B cell (primary cell): ENCODE data around the gene BPIFB6. TPM values are rescaled to one million over a fixed set of nuclear protein-coding genes. Genes with fewer than 3 reads are reported as not detected.

ENCODE experiments used
- ATAC-seq: fragments of 200-7000 bp; cut with Tn5 transposase; one replicate; pipeline ENCODE4 v1.10.0; 2021; ENCODE audit warnings: low read depth, mild to moderate bottlenecking, moderate number of reproducible peaks, moderate library complexity
- CTCF ChIA-PET: fragments of 350-600 bp; sonication (Branson Sonifier 250); formaldehyde crosslinking; loops from one replicate; lab custom pipeline; 2021; ENCODE audit warnings: antibody characterized with exemption, inconsistent platforms; lab: Charles Lee
- POLR2A ChIA-PET: fragments of 350-600 bp; sonication (Branson Sonifier 250); formaldehyde crosslinking; loops from one replicate; lab custom pipeline; 2021; ENCODE audit warnings: antibody characterized with exemption; lab: Charles Lee
- DNase-seq: peaks from one replicate; pipeline ENCODE4 v3.0.0; 2013
- H2AFZ ChIP-seq: 2 replicates; pipeline ENCODE4 v1.6.1; 2012; ENCODE audit warnings: mild to moderate bottlenecking, low read depth, low read length; ENCODE audit not compliant: insufficient read depth, poor library complexity, severe bottlenecking
- H3K27ac ChIP-seq, 2 donors: 1 replicate in 1 of 2; 2 replicates in 1 of 2; pipeline ENCODE4 v1.5.1; 2012 to 2013; ENCODE audit warnings: low read length in 2 of 2, mild to moderate bottlenecking in 2 of 2, moderate library complexity in 1 of 2
- H3K27me3 ChIP-seq, 4 experiments: fragments of 200-600 bp in 1 of 4; sonication (generic) in 1 of 4; replicated peaks in 1 of 4; 1 replicate in 2 of 4; 2 replicates in 2 of 4; pipeline versions ENCODE4 v1.6.1 to v1.7.0; 2013 to 2016; ENCODE audit warnings: low read length in 3 of 4, mild to moderate bottlenecking in 2 of 4, mixed read lengths in 1 of 4, moderate library complexity in 1 of 4; ENCODE audit not compliant: insufficient read depth in 4 of 4, control insufficient read depth in 3 of 4; ENCODE audit errors: control extremely low read depth in 1 of 4
- H3K36me3 ChIP-seq, 2 experiments: replicated peaks in 1 of 2; 1 replicate in 1 of 2; 2 replicates in 1 of 2; pipeline versions ENCODE4 v1.6.1 to v1.7.1; 2013; ENCODE audit warnings: low read length in 1 of 2; ENCODE audit not compliant: insufficient read depth in 2 of 2, control insufficient read depth in 1 of 2; ENCODE audit errors: control extremely low read depth in 1 of 2, extremely low read depth in 1 of 2
- H3K4me1 ChIP-seq, 2 donors: fragments of 200-600 bp in 1 of 2; sonication (generic) in 1 of 2; 1 replicate in 1 of 2; 2 replicates in 1 of 2; pipeline versions ENCODE4 v1.5.1 to v1.6.1; 2013 to 2017; ENCODE audit warnings: low read length in 2 of 2; ENCODE audit not compliant: control insufficient read depth in 2 of 2, insufficient read depth in 2 of 2
- H3K4me2 ChIP-seq: replicated peaks from 2 replicates; pipeline ENCODE3; 2012; ENCODE audit warnings: mild to moderate bottlenecking, low read depth, low read length; ENCODE audit not compliant: poor library complexity, severe bottlenecking
- H3K4me3 ChIP-seq, 5 experiments: fragments of 200-600 bp in 1 of 5; sonication (generic) in 1 of 5; 1 replicate in 3 of 5; 2 replicates in 2 of 5; pipeline versions ENCODE4 v1.5.1 to v1.7.0; 2011 to 2016; ENCODE audit warnings: low read length in 4 of 5, mild to moderate bottlenecking in 4 of 5, low read depth in 2 of 5, control low read depth in 1 of 5, moderate library complexity in 1 of 5; ENCODE audit not compliant: insufficient read depth in 1 of 5; ENCODE audit errors: control extremely low read depth in 1 of 5, extremely low read depth in 1 of 5
- H3K79me2 ChIP-seq: fragments of 200-600 bp; sonication (generic); one replicate; pipeline ENCODE4 v1.6.0; 2016; ENCODE audit warnings: low read length; ENCODE audit not compliant: control insufficient read depth, insufficient read depth
- H3K9ac ChIP-seq: fragments of 200-600 bp; sonication (generic); 2 replicates; pipeline ENCODE4 v1.6.1; 2017; ENCODE audit warnings: mild to moderate bottlenecking, low read length, moderate library complexity
- H3K9me3 ChIP-seq, 3 donors: one replicate each; pipeline versions ENCODE4 v1.6.1 to v1.7.1; 2013; ENCODE audit warnings: low read length in 2 of 3; ENCODE audit not compliant: control insufficient read depth in 2 of 3, insufficient read depth in 1 of 3; ENCODE audit errors: control extremely low read depth in 1 of 3
- H4K20me1 ChIP-seq: 2 replicates; pipeline ENCODE4 v1.6.0; 2012; ENCODE audit warnings: mild to moderate bottlenecking, low read length; ENCODE audit not compliant: insufficient read depth, control insufficient read depth, poor library complexity, severe bottlenecking
- H3K27ac Mint-ChIP-seq: one replicate; pipeline ENCODE4 v1.8.0; 2021; ENCODE audit warnings: mixed read lengths
- H3K27me3 Mint-ChIP-seq: one replicate; pipeline ENCODE4 v1.8.0; 2021; ENCODE audit warnings: mixed read lengths
- H3K4me1 Mint-ChIP-seq: one replicate; pipeline ENCODE4 v1.8.0; 2021; ENCODE audit warnings: mixed read lengths
- H3K4me3 Mint-ChIP-seq: one replicate; pipeline ENCODE4 v1.8.0; 2021; ENCODE audit warnings: mixed read lengths
- H3K9me3 Mint-ChIP-seq: one replicate; pipeline ENCODE4 v1.8.0; 2022; ENCODE audit warnings: mixed read lengths; ENCODE audit not compliant: insufficient read depth
- EZH2 ChIP-seq: IDR thresholded peaks from 2 replicates; pipeline ENCODE4 v1.6.1; 2012; ENCODE audit warnings: borderline replicate concordance, low read depth, mild to moderate bottlenecking, moderate library complexity, low read length; ENCODE audit not compliant: insufficient read depth, poor library complexity, severe bottlenecking
- WGBS: methylation state at CpG from one replicate; pipeline ENCODE4 v1.1.5; 2013; ENCODE audit warnings: missing lambda C conversion rate; ENCODE audit not compliant: insufficient coverage; 5-methylcytosine and 5-hydroxymethylcytosine counted together
- intact Hi-C: fragments of 100-400 bp; cut with micrococcal nuclease; formaldehyde crosslinking; loops from one replicate; pipeline ENCODE4 v1.10.0; 2022
- polyA plus RNA-seq: library from polyadenylated mRNA; depleted of rRNA; stranded (reverse); fragments of >200 nt; gene quantifications from 2 replicates; pipeline ENCODE4 v1.2.3, GENCODE V29; 2012
- total RNA-seq, 2 donors: library from RNA; stranded (reverse); fragments of 120-200 nt in 1 of 2; gene quantifications; 1 replicate in 1 of 2; 2 replicates in 1 of 2; pipeline versions ENCODE4 v1.2.3 to v1.2.4, GENCODE V29; 2013 to 2022
- TF ChIP-seq, protein P1 (sequence below): fragments of 200-600 bp; IDR thresholded peaks from one replicate; pipeline ENCODE4 v1.8.0; 2022; ENCODE audit warnings: antibody characterized with exemption, mild to moderate bottlenecking

Gene BPIFB6
- total and polyA plus RNA-seq, 2 donors (not counting 1 experiment from before 2014, with no cell fraction given): not detected

DNA sequence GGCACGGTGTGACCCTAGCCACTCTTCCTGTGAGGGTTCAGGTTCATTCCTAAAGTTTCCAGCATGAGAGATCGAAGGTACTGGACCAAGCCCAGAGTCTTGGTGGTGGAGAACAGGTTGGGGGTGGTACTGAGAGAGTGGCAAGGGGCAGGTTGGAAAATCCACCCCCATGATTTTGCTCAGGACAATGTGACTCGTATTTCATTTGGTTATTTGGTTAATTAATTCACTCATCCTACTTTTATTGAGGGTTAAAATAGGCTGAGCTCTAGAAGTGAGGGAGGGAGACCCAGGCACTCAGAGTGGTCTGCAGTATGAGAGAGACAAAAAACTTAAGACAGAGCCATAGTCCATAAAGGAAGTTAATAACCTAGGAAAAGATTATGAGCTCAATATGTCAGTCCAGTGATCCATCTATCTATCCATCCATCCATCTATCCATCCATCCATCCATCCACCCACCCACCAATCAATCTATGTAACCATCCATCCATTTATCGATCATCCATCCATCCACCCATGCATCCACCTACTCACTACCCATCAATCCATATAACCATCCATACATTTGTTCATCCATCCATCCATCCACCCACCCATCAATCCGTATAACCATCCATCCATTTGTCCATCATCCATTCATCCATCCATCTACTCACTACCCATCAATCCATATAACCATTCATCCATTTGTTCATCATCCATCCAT lies 6.7 kb upstream of the BPIFB6 start:
- Histone ChIP-seq H3K4me1 (no peaks in the 10 kb centered on the region), H3K27me3 (peaks cover 0 to 3% (median 0%) of the 10 kb centered on the region in 4 experiments), H3K79me2 (no peaks in the 10 kb centered on the region), H4K20me1 (no peaks in the 10 kb centered on the region), H3K4me3 (no peak overlapping the region), H2AFZ (no peak overlapping the region), H3K9me3 (peaks cover 0 to 2% (median 0%) of the 10 kb centered on the region in 3 donors), H3K36me3 (no peaks in the 10 kb centered on the region), H3K9ac (no peak overlapping the region), H3K4me2 (no peak overlapping the region), H3K27ac (no peak overlapping the region)
- TF ChIP-seq EZH2: no peak
- TF ChIP-seq, protein P1, sequence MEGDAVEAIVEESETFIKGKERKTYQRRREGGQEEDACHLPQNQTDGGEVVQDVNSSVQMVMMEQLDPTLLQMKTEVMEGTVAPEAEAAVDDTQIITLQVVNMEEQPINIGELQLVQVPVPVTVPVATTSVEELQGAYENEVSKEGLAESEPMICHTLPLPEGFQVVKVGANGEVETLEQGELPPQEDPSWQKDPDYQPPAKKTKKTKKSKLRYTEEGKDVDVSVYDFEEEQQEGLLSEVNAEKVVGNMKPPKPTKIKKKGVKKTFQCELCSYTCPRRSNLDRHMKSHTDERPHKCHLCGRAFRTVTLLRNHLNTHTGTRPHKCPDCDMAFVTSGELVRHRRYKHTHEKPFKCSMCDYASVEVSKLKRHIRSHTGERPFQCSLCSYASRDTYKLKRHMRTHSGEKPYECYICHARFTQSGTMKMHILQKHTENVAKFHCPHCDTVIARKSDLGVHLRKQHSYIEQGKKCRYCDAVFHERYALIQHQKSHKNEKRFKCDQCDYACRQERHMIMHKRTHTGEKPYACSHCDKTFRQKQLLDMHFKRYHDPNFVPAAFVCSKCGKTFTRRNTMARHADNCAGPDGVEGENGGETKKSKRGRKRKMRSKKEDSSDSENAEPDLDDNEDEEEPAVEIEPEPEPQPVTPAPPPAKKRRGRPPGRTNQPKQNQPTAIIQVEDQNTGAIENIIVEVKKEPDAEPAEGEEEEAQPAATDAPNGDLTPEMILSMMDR: no peak
- Mint-ChIP-seq H3K27ac (no peak overlapping the region), H3K27me3 (no peaks in the 10 kb centered on the region), H3K9me3 (no peaks in the 10 kb centered on the region), H3K4me3 (no peak overlapping the region), H3K4me1 (no peaks in the 10 kb centered on the region)
- ChIA-PET CTCF (no interaction called here), POLR2A (no interaction called here)
- WGBS: 93% methylated on average over 3 of the region's 5 CpGs
- no peak for DNase-seq
- no peak for ATAC-seq
- intact Hi-C loops: no loop called here

DNA sequence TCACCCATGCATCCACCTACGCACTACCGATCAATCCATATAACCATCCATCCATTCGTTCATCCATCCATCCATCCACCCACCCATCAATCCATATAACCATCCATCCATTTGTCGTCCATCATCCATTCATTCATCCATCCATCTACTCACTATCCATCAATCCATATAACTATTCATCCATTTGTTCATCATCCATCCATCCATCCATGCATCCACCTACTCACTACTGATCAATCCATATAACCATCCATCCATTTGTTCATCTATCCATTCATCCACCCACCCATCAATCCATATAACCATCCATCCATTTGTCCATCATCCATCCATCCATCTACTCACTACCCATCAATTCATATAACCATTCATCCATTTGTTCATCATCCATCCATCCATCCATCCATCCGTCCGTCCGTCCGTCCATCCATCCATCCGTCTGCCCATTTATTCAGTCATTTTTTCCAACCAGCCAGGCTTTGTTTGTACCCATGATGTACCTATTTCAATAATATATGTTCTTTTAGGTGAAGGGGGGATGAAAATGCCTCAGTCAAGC lies 6.1 kb upstream of the BPIFB6 start:
- Mint-ChIP-seq H3K27ac (no peak overlapping the region), H3K4me1 (no peaks in the 10 kb centered on the region), H3K27me3 (no peaks in the 10 kb centered on the region), H3K9me3 (no peaks in the 10 kb centered on the region), H3K4me3 (no peak overlapping the region)
- ChIA-PET CTCF (no interaction called here), POLR2A (no interaction called here)
- WGBS: 77% methylated on average over 4 of the region's 9 CpGs
- Histone ChIP-seq H2AFZ (no peak overlapping the region), H3K4me2 (no peak overlapping the region), H3K27ac (no peak overlapping the region), H3K4me1 (no peaks in the 10 kb centered on the region), H3K4me3 (no peak overlapping the region), H4K20me1 (no peaks in the 10 kb centered on the region), H3K36me3 (no peaks in the 10 kb centered on the region), H3K9me3 (no peaks in the 10 kb centered on the region), H3K27me3 (peaks cover 0 to 3% (median 0%) of the 10 kb centered on the region in 4 experiments), H3K9ac (no peak overlapping the region), H3K79me2 (no peaks in the 10 kb centered on the region)
- no peak for TF ChIP-seq EZH2
- TF ChIP-seq, protein P1: no peak
- DNase-seq (no peak), ATAC-seq (no peak)
- intact Hi-C loops: no loop called here
